GM12878 (cell line): ENCODE measurements around the gene TMEM209. TPM values are rescaled to one million over a fixed set of nuclear protein-coding genes. Genes with fewer than 3 reads are reported as not detected.

Experiments used
- ATAC-seq: fragments of 200-7000 bp; cut with Tn5 transposase; 3 replicates; pipeline ENCODE4 v1.9.1; 2020; ENCODE audit warnings: mild to moderate bottlenecking, moderate library complexity
- BruUV-seq: library from RNA; stranded (reverse); fragments of 400-500 nt; replicated peaks from 2 replicates; lab custom pipeline; 2021; lab: Mats Ljungman, UMichigan
- CTCF ChIA-PET: fragments of 300-600 bp; sonication (Branson Sonifier 250); formaldehyde crosslinking; extraction: SDS; loops from one replicate; lab custom pipeline; 2021; ENCODE audit warnings: inconsistent platforms; lab: Yijun Ruan, JAX
- POLR2A ChIA-PET: fragments of 350-600 bp; formaldehyde crosslinking; extraction: SDS; loops from one replicate; lab custom pipeline; 2021; ENCODE audit warnings: inconsistent platforms; lab: Charles Lee
- RAD21 ChIA-PET: fragments of 300-600 bp; sonication (Branson Sonifier 250); formaldehyde crosslinking; loops from one replicate; lab custom pipeline; 2023; ENCODE audit warnings: antibody characterized with exemption; ENCODE audit not compliant: unreplicated experiment; lab: Charles Lee
- SMC1A ChIA-PET: fragments of 300-600 bp; sonication (Branson Sonifier 250); formaldehyde crosslinking; loops from one replicate; lab custom pipeline; 2023; ENCODE audit not compliant: unreplicated experiment, uncharacterized antibody; lab: Charles Lee
- DNase-seq: peaks from one replicate; pipeline ENCODE4 v3.0.0-alpha.2; 2011; ENCODE audit warnings: low read depth, low spot score
- FAIRE-seq: peaks from 3 replicates; lab custom pipeline; 2011; peaks lifted over from hg19 to GRCh38; lab: Jason Lieb, UNC
- H2AFZ ChIP-seq: 2 replicates; pipeline ENCODE4 v1.6.0; 2011; ENCODE audit warnings: low read depth, low read length, control low read depth; ENCODE audit not compliant: control insufficient read depth
- H3K27ac ChIP-seq: 2 replicates; pipeline ENCODE4 v1.5.1; 2011; ENCODE audit warnings: control low read depth; ENCODE audit not compliant: control insufficient read depth, insufficient read depth
- H3K27me3 ChIP-seq, 2 experiments: replicated peaks in 1 of 2; 2 replicates each; pipeline versions ENCODE4 v1.6.0 to v1.6.1; 2011; ENCODE audit warnings: low read length in 1 of 2; ENCODE audit not compliant: control insufficient read depth in 2 of 2, insufficient read depth in 2 of 2
- H3K36me3 ChIP-seq, 2 experiments: 2 replicates each; pipeline ENCODE4 v1.5.1; 2011; ENCODE audit warnings: low read length in 1 of 2; ENCODE audit not compliant: control insufficient read depth in 2 of 2, insufficient read depth in 2 of 2
- H3K4me1 ChIP-seq: 2 replicates; pipeline ENCODE4 v1.6.1; 2011; ENCODE audit warnings: mild to moderate bottlenecking, low read length, moderate library complexity, mixed read lengths; ENCODE audit not compliant: control insufficient read depth, insufficient read depth
- H3K4me2 ChIP-seq: 2 replicates; pipeline ENCODE4 v1.6.0; 2011; ENCODE audit warnings: control low read depth; ENCODE audit not compliant: control insufficient read depth, insufficient read depth
- H3K4me3 ChIP-seq: fragments of 200-600 bp; sonication (generic); 2 replicates; pipeline ENCODE4 v1.5.1; 2016
- H3K79me2 ChIP-seq: 2 replicates; pipeline ENCODE4 v1.6.0; 2011; ENCODE audit warnings: low read length; ENCODE audit not compliant: control insufficient read depth, insufficient read depth
- H3K9ac ChIP-seq: 2 replicates; pipeline ENCODE4 v1.8.0; 2011; ENCODE audit warnings: low read length, control low read depth, mixed read lengths; ENCODE audit not compliant: control insufficient read depth, insufficient read depth
- H3K9me3 ChIP-seq: replicated peaks from 3 replicates; pipeline ENCODE4 v1.5.1; 2011; ENCODE audit warnings: mild to moderate bottlenecking, low read length; ENCODE audit not compliant: control insufficient read depth, insufficient read depth
- H4K20me1 ChIP-seq: 2 replicates; pipeline ENCODE4 v1.6.0; 2011; ENCODE audit not compliant: control insufficient read depth, insufficient read depth
- EED ChIP-seq: sonication (generic); IDR thresholded peaks from 2 replicates; pipeline ENCODE4 v1.6.1; 2016; ENCODE audit warnings: antibody characterized with exemption, low read depth
- HDAC6 ChIP-seq: fragments of 200-600 bp; sonication (generic); IDR thresholded peaks from one replicate; pipeline ENCODE4 v1.8.0; 2017; ENCODE audit warnings: antibody characterized with exemption; ENCODE audit not compliant: unreplicated experiment
- IRF4 ChIP-seq: IDR thresholded peaks from 2 replicates; pipeline ENCODE4 v1.6.1; 2011; ENCODE audit warnings: low read depth, low read length
- NFIC ChIP-seq: IDR thresholded peaks from 2 replicates; pipeline ENCODE4 v1.6.1; 2012; ENCODE audit warnings: low read depth, mild to moderate bottlenecking, inconsistent platforms, low read length, moderate library complexity
- POLR2A ChIP-seq: IDR thresholded peaks from 2 replicates; pipeline ENCODE4 v1.6.1; 2011; ENCODE audit warnings: low read depth, mild to moderate bottlenecking, low read length
- POLR2AphosphoS5 ChIP-seq: IDR thresholded peaks from 2 replicates; pipeline ENCODE4 v1.6.1; 2011; ENCODE audit warnings: mild to moderate bottlenecking, low read length, inconsistent platforms
- RAD51 ChIP-seq: fragments of 450-650 bp; IDR thresholded peaks from 2 replicates; pipeline ENCODE4 v1.6.1; 2016; ENCODE audit warnings: moderate library complexity, mild to moderate bottlenecking, inconsistent platforms
- RUNX3 ChIP-seq: IDR thresholded peaks from 2 replicates; pipeline ENCODE4 v1.6.1; 2012; ENCODE audit warnings: low read length, inconsistent platforms
- WGBS: methylation state at CpG from one replicate; pipeline ENCODE4 v1.1.6; 2016; ENCODE audit warnings: low lambda C conversion rate; ENCODE audit not compliant: insufficient replicate concordance, insufficient coverage; ENCODE audit errors: missing lambda C conversion rate; 5-methylcytosine and 5-hydroxymethylcytosine counted together
- in situ Hi-C: fragments of 300-500 bp; cut with MboI; formaldehyde crosslinking; loops from 9 replicates; pipeline ENCODE4 v1.14.3; 2018; ENCODE audit warnings: mixed read lengths
- intact Hi-C: fragments of 100-400 bp; cut with micrococcal nuclease; formaldehyde crosslinking; loops from one replicate; pipeline ENCODE4 v1.14.2; 2022; ENCODE audit not compliant: unreplicated experiment
- polyA plus RNA-seq, 11 experiments: library from polyadenylated mRNA; depleted of rRNA in 4 of 11; unstranded in 6 of 11; stranded (reverse) in 5 of 11; fragments of >200 nt; fragmentation: Nextera tagmentation in 4 of 11; fragmentation: Illumina TruSeq in 1 of 11; extraction: Ambion mirVana in 4 of 11; extraction: Trizol in 1 of 11; gene quantifications; 1 replicate in 1 of 11; 2 replicates in 10 of 11; pipeline versions ENCODE4 v1.2.1 to v1.2.3, GENCODE V29; 2011 to 2016; ENCODE audit warnings: inconsistent platforms in 2 of 11, missing spikeins in 2 of 11, low read depth in 1 of 11
- total RNA-seq, 4 experiments: library from RNA; depleted of rRNA in 3 of 4; stranded (reverse); fragments of >200 nt in 3 of 4; fragmentation: Illumina TruSeq in 1 of 4; extraction: Trizol in 1 of 4; gene quantifications; 2 replicates each; pipeline versions ENCODE4 v1.2.1 to v1.2.3, GENCODE V29; 2013 to 2021
- TF ChIP-seq, protein P1 (sequence below): IDR thresholded peaks from 2 replicates; pipeline ENCODE4 v1.6.1; 2011; ENCODE audit warnings: borderline replicate concordance, low read depth, mild to moderate bottlenecking, moderate library complexity, mixed read lengths, low read length; ENCODE audit not compliant: insufficient read depth; ENCODE audit errors: extremely low read length

The TMEM209 gene
- total and polyA plus RNA-seq, 10 of the 15 experiments (the other 5 are each of a cell fraction or from before 2014, with no cell fraction given): 22.1 to 41.2 (median 35.1) TPM

DNA sequence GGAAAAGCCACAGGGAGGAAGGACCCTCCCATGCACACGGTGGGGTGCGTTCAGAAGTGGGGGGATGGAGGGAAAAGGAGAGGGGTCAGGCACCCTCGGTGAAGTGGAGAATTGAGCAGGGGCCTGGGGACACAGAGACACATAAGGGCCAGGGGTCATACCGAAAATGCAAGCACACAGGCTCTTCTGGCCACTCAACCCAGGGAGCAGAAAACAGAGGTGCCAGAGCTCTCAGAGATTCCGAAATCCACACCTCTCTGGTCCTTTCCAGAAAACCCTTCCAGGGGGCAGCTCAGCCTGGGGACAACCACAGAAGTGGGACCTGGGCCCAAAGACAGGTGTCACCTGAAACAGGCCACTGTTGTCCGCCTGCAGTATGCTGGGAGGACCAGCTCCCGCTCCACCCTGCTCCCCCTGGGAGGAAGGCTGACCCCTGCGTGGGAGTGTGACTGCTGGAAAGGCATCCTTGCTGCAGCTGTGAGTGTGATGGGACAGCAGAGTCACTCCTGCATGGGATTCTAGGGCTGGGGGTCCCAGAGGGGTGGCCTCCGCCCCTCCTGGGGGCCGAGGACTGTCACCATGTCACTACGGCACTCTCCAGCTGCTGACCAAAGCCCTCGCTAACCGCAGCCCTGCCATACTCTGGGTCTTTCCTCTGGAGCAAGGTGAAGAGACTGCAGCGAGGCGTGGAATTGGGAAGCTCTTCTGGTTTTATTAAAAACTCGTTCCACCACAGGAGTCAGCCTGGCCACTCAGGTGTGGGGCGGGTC, 63.1 kb downstream of the TMEM209 start (continued):
- TF ChIP-seq HDAC6: no peak
- TF ChIP-seq, protein P1, sequence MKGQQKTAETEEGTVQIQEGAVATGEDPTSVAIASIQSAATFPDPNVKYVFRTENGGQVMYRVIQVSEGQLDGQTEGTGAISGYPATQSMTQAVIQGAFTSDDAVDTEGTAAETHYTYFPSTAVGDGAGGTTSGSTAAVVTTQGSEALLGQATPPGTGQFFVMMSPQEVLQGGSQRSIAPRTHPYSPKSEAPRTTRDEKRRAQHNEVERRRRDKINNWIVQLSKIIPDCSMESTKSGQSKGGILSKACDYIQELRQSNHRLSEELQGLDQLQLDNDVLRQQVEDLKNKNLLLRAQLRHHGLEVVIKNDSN: no peak

GRCh38 chr7:130141161-130141883, 63.9 kb downstream of the TMEM209 start:
- SMC1A ChIA-PET: no interaction called here
- peak overlapping the region; percentile 71 for H3K9ac ChIP-seq
- ATAC-seq (peak; percentile 41), FAIRE-seq (peak; percentile 13)
- no peaks in the 10 kb centered on the region for H3K27me3 ChIP-seq
- in situ Hi-C loops: no loop called here
- H3K79me2 ChIP-seq: no peaks in the 10 kb centered on the region
- peak; percentile 37; the same call in 1 of the 2 replicates for TF ChIP-seq RUNX3
- peak; percentile 16; the same call in 1 of the 2 replicates for TF ChIP-seq EED
- no peak for TF ChIP-seq NFIC
- no peak for TF ChIP-seq IRF4
- peak; percentile 91 for TF ChIP-seq POLR2A
- no peak for TF ChIP-seq RAD51
- TF ChIP-seq POLR2AphosphoS5: peak; percentile 63; the same call in 1 of the 2 replicates
- TF ChIP-seq, all 136 proteins: peak for 4
- no peaks in the 10 kb centered on the region for H4K20me1 ChIP-seq
- no peak for DNase-seq
- POLR2A ChIA-PET: no interaction called here
- CTCF ChIA-PET: interaction anchor here (0.6 to 1.4 kb wide), 3 partner anchors 7 to 1144 kb away, joined by 3 read pairs; no protein-coding TSS in a partner anchor
- H3K4me1 ChIP-seq: peaks cover 24% of the 10 kb centered on the region
- RAD21 ChIA-PET: no interaction called here
- peak overlapping the region; percentile 77 for H2AFZ ChIP-seq
- H3K9me3 ChIP-seq: no peaks in the 10 kb centered on the region
- WGBS: 51% methylated on average over 38 of the region's 39 CpGs
- peak overlapping the region; percentile 48 for H3K27ac ChIP-seq
- peak overlapping the region; percentile 47; the same call in 1 of the 2 replicates for H3K4me3 ChIP-seq
- BruUV-seq: no TSS peak
- H3K4me2 ChIP-seq: peak overlapping the region; percentile 77
- intact Hi-C loops: no loop called here
- peaks cover 0 to 5% of the 10 kb centered on the region in 2 experiments; a peak in 2 of 4 replicates for H3K36me3 ChIP-seq
